ENCODE data around the gene ZBTB20.

DNA sequence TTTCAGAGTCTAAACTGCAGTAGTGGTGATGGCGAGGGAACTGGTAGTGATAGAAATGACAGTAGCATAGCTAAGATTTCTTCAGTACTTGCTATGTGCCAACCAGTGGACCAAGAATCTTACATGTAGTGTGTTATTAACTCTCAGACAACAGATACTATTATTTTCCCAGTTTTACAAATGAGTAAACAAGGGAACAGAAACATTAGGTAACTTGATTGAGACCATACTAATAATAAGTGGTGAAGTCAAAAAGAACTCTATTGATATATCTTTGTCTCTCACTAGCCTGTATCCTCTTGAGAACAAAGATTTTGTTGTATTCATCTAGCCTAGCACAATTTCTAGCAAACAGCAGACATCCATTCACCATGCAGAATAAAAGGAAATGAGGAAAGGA is 250.1 kb downstream of the ZBTB20 start:
- TF ChIP-seq, protein P1, sequence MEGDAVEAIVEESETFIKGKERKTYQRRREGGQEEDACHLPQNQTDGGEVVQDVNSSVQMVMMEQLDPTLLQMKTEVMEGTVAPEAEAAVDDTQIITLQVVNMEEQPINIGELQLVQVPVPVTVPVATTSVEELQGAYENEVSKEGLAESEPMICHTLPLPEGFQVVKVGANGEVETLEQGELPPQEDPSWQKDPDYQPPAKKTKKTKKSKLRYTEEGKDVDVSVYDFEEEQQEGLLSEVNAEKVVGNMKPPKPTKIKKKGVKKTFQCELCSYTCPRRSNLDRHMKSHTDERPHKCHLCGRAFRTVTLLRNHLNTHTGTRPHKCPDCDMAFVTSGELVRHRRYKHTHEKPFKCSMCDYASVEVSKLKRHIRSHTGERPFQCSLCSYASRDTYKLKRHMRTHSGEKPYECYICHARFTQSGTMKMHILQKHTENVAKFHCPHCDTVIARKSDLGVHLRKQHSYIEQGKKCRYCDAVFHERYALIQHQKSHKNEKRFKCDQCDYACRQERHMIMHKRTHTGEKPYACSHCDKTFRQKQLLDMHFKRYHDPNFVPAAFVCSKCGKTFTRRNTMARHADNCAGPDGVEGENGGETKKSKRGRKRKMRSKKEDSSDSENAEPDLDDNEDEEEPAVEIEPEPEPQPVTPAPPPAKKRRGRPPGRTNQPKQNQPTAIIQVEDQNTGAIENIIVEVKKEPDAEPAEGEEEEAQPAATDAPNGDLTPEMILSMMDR (IDR thresholded peaks at IDR 0.05): no peak
- no peak for TF ChIP-seq POLR2A (IDR thresholded peaks at IDR 0.05)
